Vagina (tissue), 2 donors: ENCODE results near the gene FOXN3.

Experiments
- POLR2A ChIP-seq, 2 donors: fragments of 450-650 bp; IDR thresholded peaks; one replicate each; pipeline ENCODE4 v1.6.1; 2017; ENCODE audit warnings: antibody characterized with exemption in 2 of 2, mild to moderate bottlenecking in 2 of 2, moderate library complexity in 2 of 2
- POLR2AphosphoS5 ChIP-seq, 2 donors: sonication (generic); formaldehyde crosslinking; IDR thresholded peaks; one replicate each; pipeline ENCODE4 v1.9.0; 2017; ENCODE audit warnings: antibody characterized with exemption in 2 of 2, mild to moderate bottlenecking in 2 of 2, low read depth in 1 of 2; ENCODE audit not compliant: insufficient read depth in 1 of 2
- TF ChIP-seq, protein P1 (sequence below), 3 experiments: fragments of 450-650 bp in 2 of 3; fragments of 200-600 bp in 1 of 3; sonication (generic) in 1 of 3; IDR thresholded peaks; one replicate each; pipeline ENCODE4 v1.5.1; 2017 to 2019; ENCODE audit warnings: antibody characterized with exemption in 3 of 3, mild to moderate bottlenecking in 2 of 3, moderate library complexity in 2 of 3

DNA sequence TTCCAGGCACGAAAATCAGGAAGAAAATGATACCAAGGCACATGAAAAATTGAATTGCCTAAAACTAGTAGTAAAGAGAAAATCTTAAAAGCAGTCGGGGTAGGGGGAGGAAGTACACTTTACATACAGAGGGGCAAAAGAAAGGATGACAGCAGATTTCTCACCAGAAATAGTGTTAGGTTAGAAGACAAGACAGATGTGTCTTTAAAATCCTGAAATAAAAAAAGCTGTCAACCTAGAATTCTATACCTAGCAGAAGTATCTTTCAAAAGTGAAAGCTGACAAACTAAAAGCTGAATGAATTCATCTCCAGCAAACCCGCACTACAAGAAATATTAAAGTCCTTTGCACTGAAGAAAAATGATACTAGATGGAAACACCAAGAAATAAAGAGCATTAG is 280.4 kb downstream of the FOXN3 start:
- TF ChIP-seq POLR2A (IDR thresholded peaks at IDR 0.05) (no peak), POLR2AphosphoS5 (IDR thresholded peaks at IDR 0.05; ENCODE audit: insufficient read depth in 1 of 2, low read depth in 1 of 2) (no peak)
- TF ChIP-seq, protein P1, sequence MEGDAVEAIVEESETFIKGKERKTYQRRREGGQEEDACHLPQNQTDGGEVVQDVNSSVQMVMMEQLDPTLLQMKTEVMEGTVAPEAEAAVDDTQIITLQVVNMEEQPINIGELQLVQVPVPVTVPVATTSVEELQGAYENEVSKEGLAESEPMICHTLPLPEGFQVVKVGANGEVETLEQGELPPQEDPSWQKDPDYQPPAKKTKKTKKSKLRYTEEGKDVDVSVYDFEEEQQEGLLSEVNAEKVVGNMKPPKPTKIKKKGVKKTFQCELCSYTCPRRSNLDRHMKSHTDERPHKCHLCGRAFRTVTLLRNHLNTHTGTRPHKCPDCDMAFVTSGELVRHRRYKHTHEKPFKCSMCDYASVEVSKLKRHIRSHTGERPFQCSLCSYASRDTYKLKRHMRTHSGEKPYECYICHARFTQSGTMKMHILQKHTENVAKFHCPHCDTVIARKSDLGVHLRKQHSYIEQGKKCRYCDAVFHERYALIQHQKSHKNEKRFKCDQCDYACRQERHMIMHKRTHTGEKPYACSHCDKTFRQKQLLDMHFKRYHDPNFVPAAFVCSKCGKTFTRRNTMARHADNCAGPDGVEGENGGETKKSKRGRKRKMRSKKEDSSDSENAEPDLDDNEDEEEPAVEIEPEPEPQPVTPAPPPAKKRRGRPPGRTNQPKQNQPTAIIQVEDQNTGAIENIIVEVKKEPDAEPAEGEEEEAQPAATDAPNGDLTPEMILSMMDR (IDR thresholded peaks at IDR 0.05): no peak
